IPS-18a (cell line): ENCODE results near the gene LRP1B.
"Not testable (repeated sequence)": the region's sequence is repeated elsewhere in the genome, so short reads cannot be mapped to it uniquely, and the experiment has no call there.

Experiments used
- H3K27ac ChIP-seq: one replicate; pipeline ENCODE4 v1.5.1; 2013; ENCODE audit warnings: low read length
- H3K27me3 ChIP-seq: one replicate; pipeline ENCODE4 v1.6.1; 2013; ENCODE audit warnings: mild to moderate bottlenecking, low read length; ENCODE audit not compliant: control insufficient read depth, insufficient read depth
- H3K36me3 ChIP-seq: one replicate; pipeline ENCODE4 v1.6.1; 2013; ENCODE audit warnings: low read depth, low read length; ENCODE audit not compliant: control insufficient read depth
- H3K4me1 ChIP-seq: one replicate; pipeline ENCODE4 v1.6.1; 2013; ENCODE audit warnings: low read depth, low read length; ENCODE audit not compliant: control insufficient read depth
- H3K4me3 ChIP-seq: one replicate; pipeline ENCODE4 v1.5.1; 2013; ENCODE audit warnings: low read length
- H3K9ac ChIP-seq: one replicate; pipeline ENCODE4 v1.6.1; 2013; ENCODE audit warnings: mild to moderate bottlenecking, low read length, moderate library complexity
- H3K9me3 ChIP-seq: one replicate; pipeline ENCODE4 v1.6.1; 2013; ENCODE audit warnings: low read depth, low read length; ENCODE audit not compliant: control insufficient read depth

LRP1B gene

DNA sequence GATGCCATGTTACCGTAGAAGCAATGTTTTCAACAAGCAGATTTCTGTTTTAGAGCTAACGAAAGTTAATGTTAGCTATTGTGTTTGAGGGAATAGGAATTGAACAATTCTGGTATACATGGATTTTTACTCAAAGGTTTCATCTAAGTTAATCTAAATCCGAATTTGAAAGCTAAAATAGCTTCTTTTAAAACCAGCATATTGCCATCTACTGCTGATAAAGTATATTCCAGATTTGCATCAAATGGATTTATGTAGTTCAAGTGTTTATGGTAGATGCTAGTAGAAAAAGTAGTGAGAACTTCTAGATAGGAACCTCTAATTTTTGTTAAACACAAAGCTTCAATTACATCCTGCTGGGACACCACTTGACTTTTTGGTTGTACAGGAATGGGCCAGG lies 1781.1 kb downstream of the LRP1B start:
- no peaks in the 10 kb centered on the region for H3K27me3 ChIP-seq
- no peaks in the 10 kb centered on the region for H3K9me3 ChIP-seq
- H3K27ac ChIP-seq = no peak overlapping the region
- H3K36me3 ChIP-seq = no peaks in the 10 kb centered on the region
- no peak overlapping the region for H3K4me3 ChIP-seq
- peaks cover 7% of the 10 kb centered on the region for H3K4me1 ChIP-seq
- no peak overlapping the region for H3K9ac ChIP-seq

DNA sequence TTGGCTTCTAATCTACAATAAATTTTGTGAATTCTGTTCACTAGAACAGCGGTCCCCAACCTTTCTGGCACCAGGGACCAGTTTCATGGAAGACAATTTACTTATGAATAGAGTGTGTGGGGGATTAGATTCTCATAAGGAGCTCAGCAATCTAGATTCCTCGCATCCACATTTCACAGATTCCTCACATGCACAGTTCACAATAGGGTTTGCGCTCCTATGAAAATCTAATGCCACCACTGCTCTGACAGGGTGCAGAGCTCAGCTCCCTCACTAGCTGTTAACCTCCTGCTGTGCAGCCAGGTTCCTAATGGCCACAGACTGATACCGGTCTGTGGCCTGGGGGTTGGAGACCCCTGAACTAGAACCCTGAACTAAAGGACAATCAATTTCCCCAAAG lies 1782.0 kb downstream of the LRP1B start:
- no peak overlapping the region for H3K27ac ChIP-seq
- H3K9me3 ChIP-seq = no peaks in the 10 kb centered on the region
- H3K36me3 ChIP-seq = no peaks in the 10 kb centered on the region
- H3K27me3 ChIP-seq = no peaks in the 10 kb centered on the region
- peaks cover 7% of the 10 kb centered on the region for H3K4me1 ChIP-seq
- H3K9ac ChIP-seq = no peak overlapping the region
- no peak overlapping the region for H3K4me3 ChIP-seq

DNA sequence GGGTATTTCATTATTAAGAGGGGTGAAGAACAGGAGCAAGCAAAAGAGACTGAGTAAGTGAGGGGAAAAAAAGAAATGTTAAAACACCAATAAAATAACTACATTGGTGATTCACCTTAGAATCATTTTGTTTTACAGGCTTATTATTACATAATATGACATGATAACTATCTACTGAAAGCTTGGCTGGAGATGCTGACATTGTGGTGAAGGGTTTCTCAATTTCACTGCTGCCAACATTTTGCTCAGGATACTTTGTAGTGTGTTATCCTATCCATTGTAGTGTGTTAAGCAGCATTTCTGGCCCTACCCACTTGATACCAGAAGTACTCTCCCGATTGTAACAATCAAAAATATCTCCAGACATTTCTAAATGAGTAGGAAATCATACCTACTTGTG lies 1786.0 kb downstream of the LRP1B start:
- H3K27ac ChIP-seq = no peak overlapping the region
- no peaks in the 10 kb centered on the region for H3K9me3 ChIP-seq
- H3K36me3 ChIP-seq = no peaks in the 10 kb centered on the region
- H3K4me3 ChIP-seq = no peak overlapping the region
- no peak overlapping the region for H3K9ac ChIP-seq
- H3K4me1 ChIP-seq = peaks cover 7% of the 10 kb centered on the region
- H3K27me3 ChIP-seq = no peaks in the 10 kb centered on the region

DNA sequence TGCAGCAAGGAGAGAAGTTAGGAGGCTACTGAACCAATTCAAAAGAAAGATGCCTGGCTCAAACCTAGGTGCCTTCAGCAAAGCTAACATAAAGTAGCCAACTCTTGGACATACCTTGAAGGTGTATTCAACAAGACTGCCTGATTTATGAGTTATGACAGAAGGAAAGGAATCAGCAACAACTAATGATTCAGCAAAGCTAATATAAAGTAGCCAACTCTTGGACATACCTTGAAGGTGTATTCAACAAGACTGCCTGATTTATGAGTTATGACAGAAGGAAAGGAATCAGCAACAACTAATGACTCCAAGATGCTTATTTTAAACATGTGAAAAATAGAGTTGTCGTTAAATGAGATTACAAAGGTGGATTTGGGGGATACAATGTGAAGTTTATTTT lies 1786.5 kb downstream of the LRP1B start:
- H3K27me3 ChIP-seq, H3K4me3 ChIP-seq, H3K36me3 ChIP-seq, H3K9ac ChIP-seq, H3K9me3 ChIP-seq, H3K4me1 ChIP-seq, H3K27ac ChIP-seq: not testable (repeated sequence)

DNA sequence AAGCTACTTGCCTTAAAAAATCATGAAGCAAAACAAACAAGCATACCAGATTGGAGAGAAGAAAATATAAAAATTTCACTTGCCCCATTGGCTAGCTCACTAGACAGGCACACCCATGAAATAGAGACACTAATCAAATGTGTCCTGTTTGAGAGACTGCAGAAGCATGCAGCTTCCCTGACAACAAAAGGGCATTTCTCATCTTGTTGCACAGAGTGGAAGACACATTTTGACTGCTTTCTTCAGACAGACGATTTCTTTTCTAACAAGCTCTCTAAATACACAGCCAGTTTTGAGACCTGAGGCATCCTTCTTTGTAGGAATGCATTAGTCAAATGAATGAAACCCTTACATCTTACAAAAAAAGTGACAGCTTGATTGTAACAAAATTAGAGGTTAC lies 1792.0 kb downstream of the LRP1B start:
- H3K9me3 ChIP-seq = no peaks in the 10 kb centered on the region

DNA sequence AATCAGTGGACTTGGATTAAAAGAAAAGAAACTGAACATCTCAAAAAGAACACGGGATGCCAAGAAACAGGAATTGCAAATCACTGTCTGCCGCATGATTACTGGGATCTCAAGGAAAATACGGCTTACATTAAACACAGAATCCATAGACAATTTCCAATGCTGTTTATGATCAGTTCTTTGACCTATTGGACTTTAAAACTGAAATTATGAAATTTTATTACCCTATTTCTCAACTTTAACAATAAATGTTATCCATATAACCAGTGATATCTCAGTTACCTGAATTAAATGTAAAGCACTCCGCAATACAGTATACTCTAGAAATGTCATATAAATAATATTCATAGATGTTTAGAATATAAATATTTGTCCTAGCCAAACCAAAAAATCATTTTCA lies 1793.8 kb downstream of the LRP1B start:
- H3K27me3 ChIP-seq = no peaks in the 10 kb centered on the region
- no peaks in the 10 kb centered on the region for H3K9me3 ChIP-seq
- no peak overlapping the region for H3K4me3 ChIP-seq
- no peak overlapping the region for H3K9ac ChIP-seq
- H3K27ac ChIP-seq = no peak overlapping the region
- no peaks in the 10 kb centered on the region for H3K36me3 ChIP-seq
- no peaks in the 10 kb centered on the region for H3K4me1 ChIP-seq

More for the DNA sequence above, 1792.0 kb downstream of the LRP1B start:
- Histone ChIP-seq H3K36me3 (no peaks in the 10 kb centered on the region), H3K27ac (no peak overlapping the region), H3K9ac (no peak overlapping the region), H3K4me3 (no peak overlapping the region), H3K4me1 (no peaks in the 10 kb centered on the region), H3K27me3 (no peaks in the 10 kb centered on the region)

DNA sequence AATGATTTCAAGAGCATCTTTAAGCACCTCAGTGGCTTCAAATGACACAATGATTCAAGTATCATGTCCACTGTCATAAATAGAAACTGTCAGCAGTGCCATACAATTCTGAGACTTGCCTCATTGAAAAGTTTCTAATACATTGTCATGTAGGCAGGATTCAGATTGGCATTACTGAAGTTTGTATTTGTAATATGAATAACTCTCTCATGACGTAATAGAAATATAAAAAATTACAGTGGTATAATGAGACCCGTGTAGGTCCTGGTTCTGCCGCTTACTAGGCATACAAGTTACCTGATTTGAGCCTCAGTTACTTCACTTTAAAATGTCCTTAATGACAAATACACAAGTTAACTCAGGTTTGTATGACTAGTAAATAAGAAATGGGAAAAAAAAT lies 1814.5 kb downstream of the LRP1B start:
- Histone ChIP-seq H3K9me3 (no peaks in the 10 kb centered on the region), H3K27ac (no peak overlapping the region), H3K36me3 (no peaks in the 10 kb centered on the region), H3K27me3 (no peaks in the 10 kb centered on the region), H3K9ac (no peak overlapping the region), H3K4me1 (no peaks in the 10 kb centered on the region), H3K4me3 (no peak overlapping the region)

DNA sequence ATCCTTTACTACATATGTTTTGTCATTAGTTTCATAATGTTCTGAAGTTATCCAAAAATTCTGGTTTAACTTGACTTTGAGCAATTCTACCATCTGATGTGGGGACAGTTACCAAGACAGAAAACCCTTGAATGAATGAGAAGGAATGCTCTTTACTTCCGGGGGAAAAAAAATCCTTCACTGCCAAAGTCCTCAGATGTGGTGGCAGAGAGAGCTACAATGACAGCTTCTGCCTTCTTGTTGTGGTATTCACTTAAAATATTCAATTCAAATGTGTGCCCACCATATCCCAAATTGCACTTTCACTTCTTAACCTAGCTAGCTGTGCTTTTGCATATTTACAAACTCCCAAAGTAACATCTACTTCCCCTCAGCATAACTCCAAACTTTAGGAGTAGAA lies 1818.9 kb downstream of the LRP1B start:
- Histone ChIP-seq H3K4me3 (no peak overlapping the region), H3K27ac (no peak overlapping the region), H3K27me3 (no peaks in the 10 kb centered on the region), H3K4me1 (no peaks in the 10 kb centered on the region), H3K36me3 (no peaks in the 10 kb centered on the region), H3K9me3 (no peaks in the 10 kb centered on the region), H3K9ac (no peak overlapping the region)

DNA sequence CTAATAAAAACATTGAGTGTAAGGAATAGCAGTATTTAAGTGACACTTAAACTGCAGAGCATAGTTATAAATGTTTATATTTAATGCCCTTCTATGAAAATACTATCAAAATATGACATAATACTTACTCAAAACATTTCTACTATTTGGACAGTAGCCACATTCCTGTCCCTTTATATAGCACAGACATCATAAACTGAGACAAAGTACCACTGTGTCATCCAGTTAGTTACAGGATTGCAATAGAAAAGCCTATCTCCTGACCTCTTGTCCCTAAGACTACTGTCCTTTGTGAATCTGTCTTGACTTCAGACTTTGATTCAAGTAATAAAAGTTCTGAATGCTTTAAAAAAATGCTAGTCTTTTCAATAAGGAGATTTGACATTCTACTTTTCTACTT lies 1822.1 kb downstream of the LRP1B start:
- Histone ChIP-seq H3K4me3 (no peak overlapping the region), H3K36me3 (no peaks in the 10 kb centered on the region), H3K9ac (no peak overlapping the region), H3K9me3 (no peaks in the 10 kb centered on the region), H3K27ac (no peak overlapping the region), H3K27me3 (no peaks in the 10 kb centered on the region), H3K4me1 (no peaks in the 10 kb centered on the region)

DNA sequence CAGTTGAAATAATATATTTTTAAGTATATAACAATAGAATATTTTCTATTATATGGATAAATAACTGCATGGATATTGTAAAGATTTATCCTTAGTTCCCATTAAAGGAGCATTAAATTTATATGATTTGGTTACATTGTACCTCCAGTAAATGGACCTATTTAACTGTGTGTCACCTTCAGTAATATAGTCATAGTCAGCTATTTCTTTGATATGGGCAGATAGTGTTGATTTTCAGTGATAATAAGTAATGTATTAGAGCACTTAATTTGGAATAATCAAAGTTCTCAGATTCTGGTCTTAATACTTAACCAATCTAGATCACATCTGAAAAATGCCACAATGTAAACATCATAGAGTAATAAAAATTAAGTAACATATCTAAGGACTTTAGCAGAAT lies 1823.3 kb downstream of the LRP1B start:
- Histone ChIP-seq H3K36me3 (no peaks in the 10 kb centered on the region), H3K27ac (no peak overlapping the region), H3K9me3 (no peaks in the 10 kb centered on the region), H3K4me1 (no peaks in the 10 kb centered on the region), H3K4me3 (no peak overlapping the region), H3K9ac (no peak overlapping the region), H3K27me3 (no peaks in the 10 kb centered on the region)

DNA sequence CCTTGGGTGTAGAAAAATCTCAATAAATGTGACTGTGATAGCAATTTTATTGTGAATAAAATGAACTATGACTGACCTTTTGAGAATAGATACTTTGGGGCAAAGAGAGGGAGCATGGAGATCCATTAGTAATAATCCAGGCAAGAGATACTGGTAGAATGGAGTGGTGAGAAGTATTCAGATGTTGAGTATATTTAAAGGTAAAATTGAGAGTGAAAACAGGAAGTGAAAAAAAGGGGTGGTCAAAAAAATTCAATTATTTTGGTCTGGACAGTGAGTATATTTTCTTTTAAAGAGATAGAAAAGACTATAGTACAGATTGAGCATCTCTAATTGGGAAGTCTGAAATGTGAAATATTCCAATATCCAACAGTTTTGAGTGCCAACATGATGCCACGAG lies 1835.0 kb downstream of the LRP1B start:
- H3K27me3 ChIP-seq = no peaks in the 10 kb centered on the region
- no peaks in the 10 kb centered on the region for H3K9me3 ChIP-seq

DNA sequence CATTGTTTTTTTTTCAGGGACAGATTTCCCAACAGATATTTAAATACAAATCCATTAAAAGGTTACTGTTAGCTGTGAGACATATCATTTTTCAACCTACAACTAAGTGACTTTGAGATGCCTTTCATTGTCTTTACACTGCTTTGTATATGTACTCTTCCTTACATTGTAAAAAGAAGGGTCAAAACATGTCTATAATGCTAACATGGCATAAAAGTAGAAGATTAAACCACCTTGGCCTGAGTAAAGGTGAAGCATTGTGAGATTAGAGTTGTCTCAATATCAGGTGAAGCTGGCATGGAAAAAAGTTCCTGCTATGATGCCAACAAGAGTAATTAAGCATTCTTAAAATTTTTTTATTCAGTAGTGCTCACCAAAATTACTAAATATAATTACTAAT lies 1842.1 kb downstream of the LRP1B start:
- H3K27me3 ChIP-seq = no peaks in the 10 kb centered on the region
- H3K9me3 ChIP-seq = no peaks in the 10 kb centered on the region
- no peak overlapping the region for H3K9ac ChIP-seq
- H3K27ac ChIP-seq = no peak overlapping the region
- no peaks in the 10 kb centered on the region for H3K36me3 ChIP-seq
- no peaks in the 10 kb centered on the region for H3K4me1 ChIP-seq
- no peak overlapping the region for H3K4me3 ChIP-seq

More for the DNA sequence above, 1835.0 kb downstream of the LRP1B start:
- Histone ChIP-seq H3K36me3 (no peaks in the 10 kb centered on the region), H3K27ac (no peak overlapping the region), H3K9ac (no peak overlapping the region), H3K4me3 (no peak overlapping the region), H3K4me1 (no peaks in the 10 kb centered on the region)
